SKM-1 (cell line): ENCODE measurements around the gene HCAR1.
A peak's percentile ranks its signal among the peaks of the same experiment; 100 is the strongest.
"Not testable (repeated sequence)": the region's sequence is repeated elsewhere in the genome, so short reads cannot be mapped to it uniquely, and the experiment has no call there.

Source experiments
- DNase-seq: peaks from one replicate; lab custom pipeline; 2025; ENCODE audit not compliant: unreplicated experiment; lab: John Stamatoyannopoulos, UW

Gene HCAR1

DNA sequence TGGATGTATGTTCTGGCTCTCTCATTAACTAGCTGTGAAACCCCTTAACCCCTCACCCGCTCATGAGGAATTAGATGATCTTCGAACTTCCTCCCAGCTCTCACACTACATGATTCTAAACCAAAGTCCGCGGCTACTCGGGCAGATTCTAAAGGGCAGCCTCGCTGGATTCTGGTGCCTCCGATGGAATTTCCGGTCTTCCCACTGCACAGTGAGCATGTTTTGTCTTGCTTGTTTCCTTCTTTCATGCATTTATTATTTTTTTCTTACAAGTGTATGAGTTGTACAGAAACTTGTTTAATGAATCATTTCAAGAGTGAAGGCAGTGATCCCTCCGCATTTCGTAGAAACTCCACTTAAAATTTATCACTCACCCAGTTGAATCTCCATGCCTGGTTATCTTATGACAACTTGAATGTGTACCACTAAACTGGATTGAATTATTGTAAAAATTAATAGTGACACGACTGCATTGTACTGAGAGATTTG, 9.5 kb downstream of the HCAR1 start:
- no peak for DNase-seq

DNA sequence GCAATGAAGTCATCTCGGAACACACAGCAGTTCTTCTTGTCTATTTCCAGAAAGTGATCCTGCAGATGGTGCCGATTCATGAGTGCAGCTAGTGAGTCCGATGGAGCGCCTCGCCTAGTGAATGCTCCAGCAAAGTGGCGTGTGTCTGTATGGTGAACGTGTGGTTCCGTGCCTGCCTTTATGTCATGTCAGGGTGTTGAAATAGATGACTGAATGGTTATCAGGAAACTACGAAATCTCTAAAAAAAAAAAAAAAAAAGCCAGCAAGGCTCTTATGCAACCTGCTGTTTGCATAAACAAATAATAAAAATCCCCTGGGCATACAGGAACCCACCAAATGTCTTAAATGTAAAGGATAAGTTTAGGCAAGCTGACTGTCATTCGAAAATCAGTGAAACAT, 14.0 kb downstream of the HCAR1 start, which contains the start of gene HCAR3:
TSS of gene HCAR3 (minus strand) at position 154 of the 400 bp plus-strand sequence. CDS start at position 80, 74 bp downstream.
- DNase-seq, result not testable (repeated sequence)

DNA sequence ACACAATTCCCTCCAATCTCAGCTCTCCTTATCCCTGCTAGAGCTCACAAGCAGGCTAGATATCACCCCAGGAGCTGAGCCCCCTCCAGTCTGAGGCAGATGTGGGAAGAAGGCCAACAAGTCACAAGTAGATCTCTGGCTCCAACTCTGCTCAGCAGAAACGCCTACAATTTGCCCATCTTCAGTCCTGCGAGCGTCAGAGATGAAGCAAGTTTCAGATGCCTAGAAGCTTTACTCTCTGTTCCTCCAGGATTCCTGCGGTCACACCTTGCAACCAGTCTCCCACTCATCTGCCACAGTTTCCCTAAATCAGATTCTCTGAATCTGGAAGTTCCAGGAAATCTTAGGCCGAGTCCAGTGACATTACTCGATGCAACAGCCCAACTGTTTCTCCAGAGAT, 15.4 kb downstream of the HCAR1 start:
- not testable (repeated sequence) for DNase-seq

DNA sequence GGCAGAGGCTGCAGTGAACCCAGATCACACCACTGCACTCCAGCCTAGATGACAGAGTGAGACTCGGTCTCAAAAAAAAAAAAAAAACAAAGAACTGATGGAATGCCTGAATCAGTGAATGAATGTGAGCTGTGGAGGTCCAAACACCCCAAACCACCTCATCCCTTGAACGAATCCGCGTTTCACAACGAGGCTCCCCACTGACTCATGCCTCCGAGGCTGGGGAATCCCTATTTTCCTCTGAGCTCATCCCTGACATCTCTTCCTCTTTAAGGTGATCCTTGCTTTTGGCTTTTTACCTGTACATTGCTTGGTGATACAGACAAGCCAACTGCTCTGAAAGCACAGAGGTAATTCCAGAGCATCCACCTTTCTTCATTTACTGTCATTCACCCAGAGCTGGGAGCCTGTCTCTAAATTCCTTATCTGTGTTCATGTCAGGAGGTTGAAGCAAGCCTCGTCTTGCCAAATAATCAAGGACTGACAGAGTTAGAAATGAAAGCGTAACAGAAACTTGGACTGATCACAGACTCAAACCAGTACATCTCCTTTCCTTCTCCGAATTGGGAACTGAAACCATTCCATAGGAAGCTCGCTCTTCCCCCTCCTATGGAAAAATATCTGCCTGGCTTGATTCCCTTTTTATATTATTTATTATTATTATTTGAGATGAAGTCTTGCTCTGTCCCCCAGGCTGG, 17.0 kb downstream of the HCAR1 start:
- not testable (repeated sequence) for DNase-seq

DNA sequence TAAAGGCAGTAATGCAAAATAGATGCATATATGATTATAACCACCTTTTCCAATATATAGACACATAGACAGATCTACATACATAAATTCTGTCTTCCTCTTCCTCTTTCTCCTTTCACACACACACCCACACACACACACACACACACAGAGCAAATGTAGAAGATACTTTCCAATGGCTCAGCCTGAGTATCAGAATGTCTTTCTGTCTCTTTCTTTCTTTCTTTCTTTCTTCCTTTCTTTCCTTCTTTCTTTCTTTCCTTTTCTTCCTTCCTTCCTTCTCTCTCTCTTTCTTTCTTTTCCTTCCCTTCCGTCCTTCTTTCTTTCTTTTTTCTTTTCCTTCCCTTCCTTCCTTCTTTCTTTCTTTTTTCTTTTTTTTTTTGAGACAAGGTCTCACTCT, 19.4 kb downstream of the HCAR1 start:
- not testable (repeated sequence) for DNase-seq

DNA sequence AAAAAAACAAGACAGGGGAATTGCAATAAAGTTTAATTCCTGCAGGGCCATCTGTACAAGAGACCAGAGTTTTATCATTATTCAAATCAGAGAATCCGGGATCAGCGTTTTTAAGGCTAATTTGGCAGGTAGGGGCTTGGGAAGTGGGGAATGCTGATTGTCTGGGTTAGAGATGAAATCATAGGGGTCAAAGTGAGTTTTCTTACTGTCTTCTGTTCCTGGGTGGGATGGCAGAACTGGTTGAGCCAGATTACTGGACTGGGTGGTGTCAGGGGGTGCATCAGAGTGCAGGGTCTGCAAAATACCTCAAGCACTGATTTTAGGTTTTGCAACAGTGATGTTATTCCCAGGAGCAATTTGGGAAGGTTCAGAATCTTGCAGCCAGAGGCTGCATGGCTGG, 20.3 kb downstream of the HCAR1 start:
- not testable (repeated sequence) for DNase-seq

DNA sequence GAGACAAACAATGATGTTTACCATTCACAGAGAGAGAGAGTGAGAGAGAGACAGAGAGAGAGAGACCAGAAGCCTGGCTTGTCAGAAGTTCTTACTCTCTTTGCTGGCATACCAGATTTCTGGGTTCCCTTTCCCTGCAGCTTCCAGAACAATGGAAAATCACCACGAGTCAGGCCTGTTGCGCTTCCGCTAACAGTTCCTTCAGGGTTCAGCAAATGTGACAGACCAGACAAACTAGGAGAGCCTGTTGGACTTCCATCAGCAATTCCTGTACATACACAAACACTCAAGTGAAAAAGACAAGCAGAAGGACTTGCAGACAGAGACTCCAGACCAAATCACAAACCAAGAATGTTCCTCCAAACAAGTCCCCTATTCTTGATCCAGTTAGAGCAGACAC, 21.4 kb downstream of the HCAR1 start:
- not testable (repeated sequence) for DNase-seq

DNA sequence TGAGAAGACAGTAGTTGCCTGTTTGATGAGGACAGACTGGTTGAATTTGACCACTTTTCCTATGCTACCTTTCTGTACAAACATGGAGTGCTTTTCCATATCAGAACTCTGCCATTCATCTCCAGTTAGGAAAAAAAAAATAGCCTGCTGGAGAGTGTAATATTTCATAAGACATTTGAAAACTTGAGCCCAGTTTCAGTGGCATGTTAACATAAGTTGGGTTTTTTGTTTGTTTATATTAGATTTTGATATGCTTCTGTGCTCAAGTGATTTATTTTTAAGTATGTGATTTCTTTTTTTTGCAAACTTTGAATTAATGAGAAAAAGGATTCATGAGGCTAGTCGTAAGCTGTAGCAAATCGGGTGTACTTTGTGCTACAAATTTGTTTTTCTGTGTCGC, 26.8 kb downstream of the HCAR1 start:
- DNase-seq, result not testable (repeated sequence)

DNA sequence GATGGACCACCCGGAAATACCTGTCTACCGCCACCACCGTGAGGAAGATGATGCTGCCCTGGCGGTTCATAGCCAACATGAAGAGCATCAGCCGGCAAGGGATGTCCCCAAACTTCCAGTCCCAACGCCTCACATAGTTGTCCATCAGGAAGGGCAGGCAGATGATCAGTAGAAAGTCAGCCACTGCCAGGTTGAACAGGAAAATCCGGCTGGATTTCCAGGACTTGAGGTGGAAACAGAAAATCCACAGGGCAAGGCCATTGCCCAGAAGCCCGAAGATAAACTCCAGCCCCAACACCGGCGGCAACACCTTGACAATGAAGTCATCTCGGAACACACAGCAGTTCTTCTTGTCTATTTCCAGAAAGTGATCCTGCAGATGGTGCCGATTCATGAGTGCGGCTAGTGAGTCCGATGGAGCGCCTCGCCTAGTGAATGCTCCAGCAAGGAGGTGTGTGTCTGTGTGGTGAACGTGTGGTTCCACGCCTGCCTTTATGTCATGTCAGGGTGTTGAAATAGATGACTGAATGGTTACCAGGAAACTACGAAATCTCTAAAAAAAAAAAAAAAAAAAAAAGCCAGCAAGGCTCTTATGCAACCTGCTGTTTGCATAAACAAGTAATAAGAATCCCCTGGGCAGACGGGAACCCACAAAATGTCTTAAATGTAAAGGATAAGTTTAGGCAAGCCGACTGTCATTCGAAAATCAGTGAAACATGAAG, 27.6 kb downstream of the HCAR1 start, which contains the start of gene HCAR2:
TSS of gene HCAR2 (minus strand) at position 468 of the 722 bp plus-strand sequence. CDS start at position 394, 74 bp downstream.
- not testable (repeated sequence) for DNase-seq

DNA sequence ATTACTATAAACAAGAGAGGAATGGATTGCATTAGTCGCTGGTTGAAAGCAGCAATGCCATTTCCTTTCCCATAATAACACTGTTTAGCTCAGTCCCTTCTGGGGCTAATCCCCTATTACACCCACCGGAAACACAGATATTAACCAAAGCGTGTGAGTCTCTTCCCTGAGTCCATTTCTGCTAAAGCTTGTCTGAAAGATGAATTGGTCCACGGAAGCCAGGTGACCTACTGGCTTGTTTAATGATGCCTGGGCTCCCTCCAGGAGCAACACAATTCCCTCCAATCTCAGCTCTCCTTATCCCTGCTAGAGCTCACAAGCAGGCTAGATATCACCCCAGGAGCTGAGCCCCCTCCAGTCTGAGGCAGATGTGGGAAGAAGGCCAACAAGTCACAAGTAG, 29.2 kb downstream of the HCAR1 start:
- not testable (repeated sequence) for DNase-seq

DNA sequence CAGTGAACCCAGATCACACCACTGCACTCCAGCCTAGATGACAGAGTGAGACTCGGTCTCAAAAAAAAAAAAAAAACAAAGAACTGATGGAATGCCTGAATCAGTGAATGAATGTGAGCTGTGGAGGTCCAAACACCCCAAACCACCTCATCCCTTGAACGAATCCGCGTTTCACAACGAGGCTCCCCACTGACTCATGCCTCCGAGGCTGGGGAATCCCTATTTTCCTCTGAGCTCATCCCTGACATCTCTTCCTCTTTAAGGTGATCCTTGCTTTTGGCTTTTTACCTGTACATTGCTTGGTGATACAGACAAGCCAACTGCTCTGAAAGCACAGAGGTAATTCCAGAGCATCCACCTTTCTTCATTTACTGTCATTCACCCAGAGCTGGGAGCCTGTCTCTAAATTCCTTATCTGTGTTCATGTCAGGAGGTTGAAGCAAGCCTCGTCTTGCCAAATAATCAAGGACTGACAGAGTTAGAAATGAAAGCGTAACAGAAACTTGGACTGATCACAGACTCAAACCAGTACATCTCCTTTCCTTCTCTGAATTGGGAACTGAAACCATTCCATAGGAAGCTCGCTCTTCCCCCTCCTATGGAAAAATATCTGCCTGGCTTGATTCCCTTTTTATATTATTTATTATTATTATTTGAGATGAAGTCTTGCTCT, 30.5 kb downstream of the HCAR1 start:
- DNase-seq, result not testable (repeated sequence)

DNA sequence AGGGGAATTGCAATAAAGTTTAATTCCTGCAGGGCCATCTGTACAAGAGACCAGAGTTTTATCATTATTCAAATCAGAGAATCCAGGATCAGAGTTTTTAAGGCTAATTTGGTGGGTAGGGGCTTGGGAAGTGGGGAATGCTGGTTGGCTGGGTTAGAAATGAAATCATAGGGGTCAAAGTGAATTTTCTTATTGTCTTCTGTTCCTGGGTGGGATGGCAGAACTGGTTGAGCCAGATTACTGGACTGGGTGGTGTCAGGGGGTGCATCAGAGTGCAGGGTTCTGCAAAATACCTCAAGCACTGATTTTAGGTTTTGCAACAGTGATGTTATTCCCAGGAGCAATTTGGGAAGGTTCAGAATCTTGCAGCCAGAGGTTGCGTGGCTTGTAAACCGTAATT, 33.7 kb downstream of the HCAR1 start:
- not testable (repeated sequence) for DNase-seq

DNA sequence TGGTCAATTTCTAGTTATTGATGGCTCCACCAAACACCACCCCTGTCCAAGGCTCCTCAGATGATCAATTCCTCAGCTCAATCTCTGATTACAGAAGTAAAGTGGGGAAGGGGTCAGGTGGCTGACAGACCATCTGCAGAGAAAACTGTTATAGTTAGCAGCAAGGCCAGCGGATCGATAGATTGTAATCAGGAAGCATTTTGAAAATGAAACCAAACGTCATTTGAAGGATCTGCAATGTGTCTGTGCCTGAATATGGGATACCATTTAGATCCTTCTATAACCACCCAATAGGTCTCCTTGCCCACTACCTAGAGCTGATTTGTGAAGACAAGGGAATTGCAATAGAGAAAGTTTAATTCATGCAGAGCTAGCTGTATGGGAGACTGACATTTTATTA, 39.1 kb downstream of the HCAR1 start:
- DNase-seq, result no peak

DNA sequence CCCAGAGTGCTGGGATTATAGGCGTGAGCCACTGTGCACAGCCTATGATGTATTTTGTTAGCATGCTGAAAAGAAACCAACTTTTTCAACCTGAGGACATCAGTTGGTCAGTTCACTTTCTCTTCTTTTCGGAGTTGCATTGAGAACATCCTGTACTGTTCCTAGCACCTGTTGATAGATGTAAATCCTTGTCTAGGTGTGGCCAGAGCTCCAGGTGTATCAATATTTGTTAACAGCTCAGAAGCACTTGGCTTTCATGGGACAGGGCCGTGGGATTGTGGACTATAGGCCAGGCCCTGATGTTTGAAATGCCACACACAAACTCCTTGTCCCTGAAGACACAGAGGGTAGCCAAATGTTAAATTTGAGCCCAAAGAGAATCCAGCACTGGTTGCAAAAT, 42.4 kb downstream of the HCAR1 start:
- no peak for DNase-seq

DNA sequence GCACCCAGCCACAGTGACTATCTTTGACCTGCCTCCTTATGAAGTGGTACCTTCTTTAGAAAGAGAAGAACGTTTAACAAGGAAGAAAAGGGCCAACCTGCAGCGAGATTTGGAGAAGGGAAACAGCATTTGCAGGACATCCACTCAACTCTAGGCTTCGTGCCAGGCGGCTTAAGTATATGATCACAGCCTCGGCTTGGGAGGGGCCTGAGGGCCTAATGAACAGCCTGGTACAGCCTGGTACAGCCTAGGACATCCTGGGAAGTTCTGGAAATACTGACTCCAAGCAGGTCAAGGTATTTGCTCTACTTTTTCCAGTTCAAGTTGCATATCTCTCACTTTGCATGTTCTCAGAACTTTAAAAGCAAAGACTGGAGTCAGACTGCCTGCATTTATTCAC, 43.6 kb downstream of the HCAR1 start:
- no peak for DNase-seq

DNA sequence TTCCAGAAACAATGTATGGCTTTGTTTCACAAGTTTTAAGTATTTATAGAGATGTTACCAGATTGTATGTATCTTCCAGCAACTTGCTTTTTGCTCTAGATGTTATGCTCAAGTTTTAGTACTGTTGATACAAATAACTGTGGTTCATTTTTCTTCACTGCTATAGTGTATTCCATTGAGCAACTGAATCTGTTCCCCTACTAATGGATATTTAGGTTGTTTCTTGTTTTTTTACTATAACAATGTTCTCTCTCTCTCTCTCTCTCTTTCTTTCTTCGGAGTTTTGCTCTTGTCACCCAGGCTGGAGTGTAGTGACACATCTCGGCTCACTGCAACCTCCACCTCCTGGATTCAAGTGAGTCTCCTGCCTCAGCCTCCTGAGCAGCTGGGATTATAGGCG, 44.1 kb downstream of the HCAR1 start:
- DNase-seq, result no peak

DNA sequence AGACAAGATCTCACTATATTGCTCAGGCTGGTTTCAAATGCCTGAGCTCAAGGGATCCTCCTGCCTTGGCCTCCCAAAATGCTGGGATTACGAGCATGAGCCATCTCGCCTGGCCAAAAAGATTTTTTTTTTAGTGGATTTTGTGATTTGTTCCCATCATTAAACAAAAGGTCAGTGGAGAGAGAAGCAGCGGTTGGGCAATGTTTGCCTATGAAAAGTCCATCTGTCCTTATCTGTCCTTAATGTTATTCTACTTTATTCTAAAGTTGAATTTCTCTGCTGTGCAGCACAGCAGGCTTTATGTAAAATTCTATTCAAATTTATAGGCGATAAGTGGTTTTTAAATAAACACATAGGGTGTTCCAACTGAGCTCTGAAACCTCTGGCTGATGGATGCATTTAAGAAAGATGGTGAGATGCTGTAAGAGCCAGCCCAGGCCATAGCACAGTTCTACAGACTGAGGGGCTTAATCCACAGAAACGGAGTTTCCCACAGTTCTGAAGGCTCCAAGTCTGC, 46.3 kb downstream of the HCAR1 start:
- no peak for DNase-seq

DNA sequence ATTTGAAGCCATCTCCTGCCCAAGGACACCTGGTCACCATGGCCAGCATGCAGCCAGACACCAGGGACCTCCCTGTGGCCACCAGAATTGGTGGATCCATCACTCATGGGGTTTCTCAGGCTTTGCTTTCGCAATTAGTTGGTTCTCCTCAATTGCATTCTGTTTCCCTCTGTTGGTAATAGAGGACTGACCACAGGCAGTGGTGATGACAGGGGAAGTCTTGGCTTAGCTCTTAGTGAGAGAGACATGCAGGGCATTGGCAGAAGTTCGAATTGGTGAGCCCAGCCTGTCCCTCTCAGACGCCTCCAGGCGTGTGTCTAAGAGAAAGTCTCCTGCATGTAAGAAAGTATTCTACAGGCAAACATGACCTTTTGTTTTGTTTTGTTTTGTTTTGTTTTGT, 48.8 kb downstream of the HCAR1 start:
- peak; percentile 7 for DNase-seq

DNA sequence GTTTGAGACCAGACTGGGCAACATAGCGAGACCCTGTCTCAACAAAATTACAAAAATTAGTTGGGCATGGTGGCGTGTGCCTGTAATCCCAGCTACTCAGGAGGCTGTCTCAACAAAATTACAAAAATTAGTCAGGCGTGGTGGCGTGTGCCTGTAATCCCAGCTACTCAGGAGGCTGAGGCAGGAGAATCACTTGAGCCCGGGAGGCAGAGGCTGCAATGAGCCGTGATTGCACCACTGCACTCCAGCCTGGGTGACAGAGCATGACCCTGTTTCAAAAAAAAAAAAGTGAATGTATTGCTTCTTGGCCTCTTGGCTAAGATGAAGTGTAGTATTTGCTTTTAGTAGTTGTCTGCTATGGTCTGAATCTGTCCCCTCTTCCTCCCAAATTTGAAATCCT, 49.7 kb downstream of the HCAR1 start:
- not testable (repeated sequence) for DNase-seq

DNA sequence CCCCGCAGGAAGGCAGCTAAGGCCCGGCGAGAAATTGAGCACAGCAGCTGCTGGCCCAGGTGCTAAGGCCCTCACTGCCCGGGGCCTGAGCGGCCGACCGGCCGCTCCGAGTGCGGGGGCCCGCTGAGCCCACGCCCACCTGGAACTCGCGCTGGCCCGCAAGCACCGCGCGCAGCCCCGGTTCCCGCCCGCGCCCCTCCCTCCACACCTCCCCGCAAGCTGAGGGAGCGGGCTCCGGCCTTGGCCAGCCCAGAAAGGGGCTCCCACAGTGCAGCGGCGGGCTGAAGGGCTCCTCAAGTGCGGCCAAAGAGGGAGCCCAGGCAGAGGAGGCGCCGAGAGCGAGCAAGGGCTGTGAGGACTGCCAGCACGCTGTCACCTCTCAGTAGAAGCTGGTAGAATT, 53.9 kb downstream of the HCAR1 start:
- DNase-seq, result not testable (repeated sequence)
